Stimulated activated CD4-positive, alpha-beta T cell treated with anti-CD3 and anti-CD28 coated beads, Interleukin-4, amount 100 ng/mL, for 24 hours (primary cell): Measurements from ENCODE around the gene ZNF653.
"Not testable (repeated sequence)": the region's sequence is repeated elsewhere in the genome, so short reads cannot be mapped to it uniquely, and the experiment has no call there.

Experiments used
- DNase-seq: peaks from one replicate; pipeline ENCODE4 v3.0.0-alpha.2; 2020

ZNF653 gene

GRCh38 chr19:11453468-11454341 lies 51.9 kb downstream of the ZNF653 start:
- DNase-seq: no peak

GRCh38 chr19:11452620-11453310 lies 52.9 kb downstream of the ZNF653 start:
- DNase-seq: no peak

GRCh38 chr19:11451871-11452619 lies 53.6 kb downstream of the ZNF653 start:
- no peak for DNase-seq

- DNase-seq: no peak
These were observed 54.2 kb downstream of the ZNF653 start for GRCh38 chr19:11451327-11451870.

- no peak for DNase-seq
These were observed 54.9 kb downstream of the ZNF653 start for GRCh38 chr19:11450570-11451326.

GRCh38 chr19:11448923-11449554 lies 56.6 kb downstream of the ZNF653 start:
- no peak for DNase-seq

- DNase-seq: no peak
These were observed 57.2 kb downstream of the ZNF653 start for GRCh38 chr19:11448410-11448809.

- no peak for DNase-seq
These were observed 58.0 kb downstream of the ZNF653 start for GRCh38 chr19:11447347-11448262.

- peak; percentile 36 for DNase-seq
These were observed 58.9 kb downstream of the ZNF653 start for GRCh38 chr19:11446652-11447301.

GRCh38 chr19:11446271-11446651 lies 59.4 kb downstream of the ZNF653 start:
- no peak for DNase-seq

GRCh38 chr19:11445141-11445540 lies 60.5 kb downstream of the ZNF653 start:
- DNase-seq: no peak

- DNase-seq: no peak
These were observed 61.6 kb downstream of the ZNF653 start for GRCh38 chr19:11444059-11444458.

GRCh38 chr19:11437955-11438354 lies 67.7 kb downstream of the ZNF653 start:
- DNase-seq: no peak

GRCh38 chr19:11435833-11436313 lies 69.8 kb downstream of the ZNF653 start:
- DNase-seq: no peak

GRCh38 chr19:11435057-11435832 lies 70.4 kb downstream of the ZNF653 start, which contains the start of the genes ODAD3 and PRKCSH:
ODAD3 (minus strand) TSS chr19:11435121; CDS start chr19:11435016, 105 bp downstream.
PRKCSH (plus strand) TSS chr19:11435635; CDS start chr19:11436118, 483 bp downstream.
- peak; percentile 100 for DNase-seq

- no peak for DNase-seq
These were observed 71.0 kb downstream of the ZNF653 start for GRCh38 chr19:11434703-11435056.

- DNase-seq: not testable (repeated sequence)
These were observed 72.1 kb downstream of the ZNF653 start for GRCh38 chr19:11433526-11433925.
